RKO (cell line): ENCODE data around the gene RRAS2.

Experiments
- DNase-seq: peaks from one replicate; pipeline ENCODE4 v3.0.0-alpha.2; 2016; ENCODE audit warnings: low spot score

Gene RRAS2

DNA sequence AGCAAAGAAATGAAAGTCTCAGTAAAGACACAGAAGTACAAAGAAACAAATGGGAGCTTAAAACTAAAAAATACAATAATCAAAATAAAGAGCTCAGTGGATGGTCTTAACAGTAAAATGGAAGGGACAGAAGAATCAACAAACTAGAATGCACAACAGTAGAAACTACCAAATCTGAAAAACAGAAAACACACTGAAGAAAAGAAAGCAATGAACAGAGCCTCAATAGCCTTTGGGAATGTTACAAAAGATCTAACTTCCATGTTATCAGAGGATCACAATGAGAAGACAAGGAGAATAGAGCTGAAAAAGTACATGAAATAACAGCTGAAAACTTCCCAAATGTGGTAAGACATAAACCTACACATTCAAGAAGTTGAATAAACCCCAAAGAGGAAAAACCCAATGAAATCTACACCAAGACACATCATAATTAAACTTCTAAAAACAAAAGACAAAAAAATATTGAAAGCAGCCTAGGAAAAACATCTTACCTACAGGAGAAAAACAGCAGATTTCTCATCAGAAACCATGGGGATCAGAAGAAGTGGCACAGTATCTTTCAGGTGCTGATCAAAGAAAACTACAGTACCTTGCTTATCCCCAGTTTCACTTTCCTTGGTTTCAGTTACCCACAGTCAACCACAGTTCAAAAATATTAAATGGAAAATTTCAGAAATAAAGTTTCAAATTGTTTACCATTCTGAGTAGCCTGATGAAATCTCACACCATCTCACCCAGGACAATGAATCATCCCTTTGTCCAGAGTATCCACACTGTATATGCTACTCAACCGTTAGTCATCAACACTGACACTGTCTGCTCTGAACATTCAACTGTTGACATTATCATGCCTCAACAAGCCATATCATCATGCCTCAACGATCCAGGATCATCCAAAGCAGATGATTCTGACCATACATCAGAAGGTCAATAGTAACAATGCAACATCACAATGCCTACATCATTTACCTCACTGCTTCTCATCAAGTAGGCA is 22.2 kb downstream of the RRAS2 start:
- DNase-seq, result peak; percentile 98

DNA sequence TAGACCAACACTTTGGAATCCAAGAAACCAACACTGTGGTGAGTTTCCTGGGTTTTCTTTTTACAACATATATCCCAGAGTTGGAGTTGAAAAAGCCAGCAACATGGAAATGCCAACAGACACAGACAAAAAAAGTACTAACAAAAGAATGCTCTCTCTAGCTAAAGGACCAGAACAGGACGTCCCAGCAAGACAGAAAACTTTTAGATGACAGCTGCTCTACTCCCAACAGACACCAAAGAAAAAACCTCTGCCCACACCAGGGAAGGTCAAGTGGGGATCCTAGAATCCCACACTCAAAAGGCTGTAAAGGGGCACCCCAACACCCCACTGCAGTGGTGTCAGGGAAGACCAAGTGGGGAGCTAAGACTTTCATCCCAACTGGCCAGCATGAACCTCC is 23.3 kb downstream of the RRAS2 start:
- no peak for DNase-seq

DNA sequence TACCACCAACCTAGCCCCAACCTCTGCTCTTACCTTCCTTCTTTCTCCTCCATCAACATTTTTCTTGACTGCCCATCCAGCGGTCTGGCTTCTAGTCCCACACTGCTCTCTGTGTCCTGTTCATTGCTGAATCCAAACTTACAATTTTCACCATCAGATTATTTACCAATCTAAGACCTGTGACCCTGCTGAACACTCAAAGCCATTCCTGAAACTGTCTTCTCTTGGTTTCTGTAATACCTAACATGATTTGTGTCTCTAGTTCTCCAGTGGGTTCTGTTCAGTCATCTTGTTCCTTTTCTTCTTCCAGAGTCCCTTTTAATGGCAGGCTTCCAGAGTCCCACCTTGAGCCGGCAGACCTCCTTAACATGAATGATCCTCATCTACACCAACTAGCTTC is 24.1 kb downstream of the RRAS2 start:
- no peak for DNase-seq

DNA sequence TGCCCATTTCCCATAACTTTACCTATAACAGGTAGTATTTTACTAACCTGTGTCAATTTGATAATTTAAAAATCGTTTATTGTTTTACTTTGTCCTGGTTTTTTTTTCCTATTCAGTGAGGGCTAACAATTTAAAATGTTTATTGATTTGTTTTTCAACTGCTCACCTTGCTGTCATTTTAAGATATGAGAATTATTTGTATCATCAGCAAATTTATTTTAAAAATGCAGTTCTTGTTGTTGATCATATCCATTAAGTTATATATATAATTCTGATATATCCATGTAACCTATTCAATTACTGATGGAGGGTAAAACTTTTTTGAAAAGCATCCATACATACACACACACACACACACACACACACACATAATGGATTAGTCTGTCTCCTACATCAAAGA is 24.8 kb downstream of the RRAS2 start:
- DNase-seq, result no peak

DNA sequence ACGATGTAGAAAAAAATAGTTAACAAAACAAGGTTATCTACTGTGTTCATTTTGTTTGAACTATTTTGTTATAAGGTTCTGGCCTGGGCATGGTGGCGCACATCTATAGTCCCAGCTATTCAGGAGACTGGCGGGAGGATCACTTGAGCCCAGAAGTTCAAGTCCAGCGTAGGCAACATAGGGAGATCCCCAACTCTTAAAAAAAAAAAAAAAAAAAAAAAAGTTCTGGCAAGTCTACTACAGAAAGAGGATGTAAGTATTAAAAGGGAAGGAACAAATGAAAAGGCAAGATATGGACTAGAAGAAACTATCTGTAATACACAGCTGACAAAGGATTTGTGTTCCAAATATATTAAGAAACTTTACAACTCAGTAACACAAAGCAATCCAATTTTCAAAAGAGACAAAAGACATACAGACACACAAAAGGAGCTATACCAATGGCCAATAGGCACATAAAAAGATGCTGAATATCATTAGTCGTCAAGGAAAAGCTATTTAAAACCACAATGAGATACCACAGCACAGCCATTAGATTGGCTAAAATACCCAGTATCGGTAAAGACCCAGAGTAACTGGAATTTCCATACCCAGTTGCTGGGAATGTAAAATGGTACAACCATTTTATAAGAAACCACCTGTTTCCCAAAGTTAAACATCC is 27.4 kb downstream of the RRAS2 start:
- no peak for DNase-seq

DNA sequence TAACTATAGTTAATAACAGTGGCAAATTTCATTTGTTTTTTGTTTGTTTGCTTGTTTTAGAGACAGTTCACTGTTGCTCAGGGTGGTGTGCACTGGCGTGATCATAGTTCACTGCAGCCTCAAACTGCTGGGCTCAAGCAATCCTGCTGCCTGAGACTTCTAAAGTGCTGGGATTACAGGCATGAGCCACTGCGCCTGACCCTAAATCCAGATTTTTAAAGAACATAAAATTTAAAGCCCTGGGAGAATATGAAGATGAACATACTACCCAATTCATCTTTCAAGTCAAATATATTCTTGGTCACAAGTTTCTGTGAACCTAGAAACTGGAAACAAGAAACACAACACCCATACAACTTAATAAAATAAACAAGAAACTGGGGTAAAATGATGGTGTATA is 28.1 kb downstream of the RRAS2 start:
- DNase-seq, result no peak

DNA sequence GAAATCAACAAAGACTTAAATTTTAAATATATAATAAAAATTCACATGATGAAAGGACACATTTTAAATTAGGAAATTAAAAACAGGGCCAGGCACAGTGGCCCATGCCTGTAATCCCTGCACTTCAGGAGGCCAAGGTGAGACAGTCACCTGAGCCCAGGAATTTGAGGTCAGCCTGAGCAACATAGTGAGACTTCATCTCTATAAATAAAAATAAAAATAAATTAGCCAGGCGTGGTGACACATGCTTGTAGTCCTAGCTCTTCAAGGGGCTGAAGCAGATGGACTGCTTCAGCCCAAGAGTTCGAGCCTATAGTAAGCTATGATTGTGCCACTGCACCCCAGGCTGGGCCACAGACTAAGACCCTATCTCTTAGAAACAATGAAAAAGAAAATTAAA is 29.3 kb downstream of the RRAS2 start:
- DNase-seq, result no peak

DNA sequence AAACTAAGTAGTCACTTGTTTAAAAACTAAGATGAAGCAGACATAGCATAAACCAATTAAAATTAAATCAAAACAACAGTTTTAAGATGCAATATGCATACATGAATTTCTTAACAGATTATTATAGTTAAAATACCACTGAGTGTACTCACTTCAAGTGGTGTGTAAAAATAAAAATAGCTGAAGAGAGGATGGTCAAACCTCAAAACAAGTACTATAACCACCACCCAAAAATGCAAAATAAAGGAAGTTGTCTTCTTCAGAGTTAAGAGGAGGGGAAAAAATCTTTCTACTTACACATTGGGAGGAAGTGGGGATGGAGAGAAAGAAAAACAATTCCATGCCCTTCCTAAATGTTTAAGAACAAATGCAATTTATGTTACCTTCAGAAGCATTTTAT is 31.9 kb downstream of the RRAS2 start:
- no peak for DNase-seq

DNA sequence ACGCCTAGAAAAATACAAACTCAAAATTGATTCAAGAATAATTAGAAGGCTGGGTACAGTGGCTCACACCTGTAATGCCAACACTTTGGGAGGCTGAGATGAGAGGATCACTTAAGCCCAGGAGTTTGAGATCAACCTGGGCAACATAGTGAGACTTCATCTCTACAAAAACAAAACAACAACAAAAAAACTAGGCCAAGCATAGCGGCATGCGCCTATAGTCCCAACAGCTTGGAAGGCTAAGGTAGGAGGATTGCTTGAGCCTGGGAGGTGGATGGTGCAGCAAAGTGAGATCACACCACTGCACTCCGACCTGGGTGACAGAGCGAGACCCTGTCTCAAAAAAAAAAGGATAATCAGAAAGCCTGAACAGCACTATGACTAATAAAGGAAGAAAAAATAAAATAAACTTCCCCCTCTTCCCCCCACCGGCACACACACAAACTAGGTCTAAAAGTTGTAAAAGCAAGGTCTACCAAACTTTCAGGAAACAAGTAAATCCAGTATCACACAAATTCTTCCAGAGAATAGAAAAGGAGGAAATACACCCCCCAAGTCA is 35.8 kb downstream of the RRAS2 start:
- DNase-seq, result no peak

DNA sequence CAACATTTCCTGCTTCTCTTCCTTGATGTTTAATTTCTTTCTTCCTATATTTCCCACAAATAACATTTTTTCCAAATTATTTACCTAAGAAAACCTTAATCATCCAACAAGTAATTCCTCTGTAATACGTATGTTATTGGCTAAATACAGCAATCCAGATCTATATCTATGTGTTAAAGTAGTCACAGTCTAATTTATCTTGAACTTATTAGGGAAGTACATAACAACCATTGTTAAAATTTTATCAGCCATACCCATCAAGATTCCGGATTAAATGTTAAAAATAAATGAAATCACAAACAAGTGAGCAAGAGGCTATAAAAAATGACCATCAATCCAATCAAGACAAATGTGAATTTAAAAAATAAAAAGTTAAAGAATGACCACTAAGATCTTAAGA is 36.5 kb downstream of the RRAS2 start:
- no peak for DNase-seq

DNA sequence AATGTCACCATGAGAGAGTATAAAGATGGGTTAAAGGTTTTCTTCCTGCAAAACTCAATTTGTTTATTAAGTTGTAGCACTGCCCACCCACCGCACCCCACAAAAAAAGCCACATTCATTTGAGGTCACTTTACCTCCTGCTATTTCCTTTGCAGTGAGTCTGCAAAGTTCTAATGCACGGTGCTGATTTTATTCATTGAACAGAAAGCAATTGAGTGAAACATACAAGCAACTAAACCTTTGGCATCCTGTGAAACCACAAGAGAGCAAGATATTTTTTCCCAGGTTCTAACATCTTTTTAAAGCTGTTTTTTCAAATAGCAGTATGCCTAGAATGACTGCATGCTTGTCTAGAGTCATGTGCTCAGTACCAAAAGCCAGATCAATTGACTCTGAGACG is 39.0 kb downstream of the RRAS2 start:
- no peak for DNase-seq

DNA sequence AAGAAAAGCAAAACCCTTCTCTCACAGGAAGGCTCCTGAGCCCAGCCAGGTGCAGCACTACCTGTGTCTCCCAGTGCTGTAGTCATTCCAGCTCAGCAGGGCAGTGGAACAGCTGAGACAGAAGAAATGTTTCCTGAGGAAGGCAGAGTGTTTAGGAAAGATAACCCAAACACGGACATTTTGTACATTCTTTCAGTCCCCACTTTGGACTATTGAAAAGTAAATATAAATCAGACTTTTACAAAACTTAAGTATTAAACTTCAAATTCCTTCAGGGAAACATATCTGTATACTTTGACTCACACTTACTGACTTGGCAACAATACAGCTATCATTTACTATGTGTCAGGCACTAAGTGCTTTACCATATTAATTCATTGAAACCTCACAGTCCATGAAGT is 40.4 kb downstream of the RRAS2 start:
- DNase-seq, result no peak

DNA sequence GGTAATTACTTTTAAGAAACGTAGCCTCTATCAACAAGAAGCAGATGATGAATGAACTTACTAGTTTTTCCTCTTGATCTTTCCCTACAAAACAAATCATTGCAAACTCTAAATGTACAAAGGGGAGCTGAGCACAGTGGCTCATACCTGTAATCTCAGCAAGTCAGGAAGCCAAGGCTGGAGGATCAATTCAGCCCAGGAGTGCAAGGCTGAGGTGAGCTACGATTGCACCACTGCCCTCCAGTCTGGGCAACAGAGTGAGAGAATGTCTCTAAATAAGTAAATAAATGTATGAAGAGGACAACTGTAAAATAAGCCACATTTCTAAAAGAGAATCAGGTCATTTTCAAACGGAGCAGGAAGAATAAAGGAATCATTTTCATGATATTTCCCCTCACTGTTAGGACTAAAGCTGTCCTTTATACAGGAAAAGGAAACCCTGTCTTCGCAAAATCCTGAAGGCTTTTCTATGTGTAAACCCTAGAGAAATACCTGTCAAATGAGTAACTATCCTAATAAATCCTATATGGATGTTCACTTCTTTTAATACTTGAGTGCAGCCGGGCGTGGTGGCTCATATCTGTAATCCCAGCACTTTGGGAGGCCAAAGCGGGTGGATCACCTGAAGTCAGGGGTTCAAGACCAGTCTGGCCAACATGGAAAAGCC is 41.2 kb downstream of the RRAS2 start:
- DNase-seq, result no peak

DNA sequence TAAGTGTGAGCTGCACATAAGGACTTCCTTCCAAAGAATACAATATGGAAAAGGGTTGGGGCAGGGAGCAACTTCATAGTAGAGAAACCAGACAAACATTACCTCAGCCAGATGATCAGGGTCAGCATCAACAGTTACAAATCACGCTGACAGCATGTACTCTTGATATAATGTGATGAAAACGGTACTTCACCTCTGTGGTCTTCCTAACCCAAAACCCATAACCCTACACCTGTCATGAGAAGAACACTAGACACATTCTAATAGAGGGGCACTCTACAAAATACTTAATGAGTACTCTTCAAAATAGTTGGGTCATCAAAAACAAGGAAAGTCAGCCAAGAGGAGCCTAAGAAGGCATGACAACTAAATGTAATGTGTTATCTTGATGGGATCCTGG is 43.9 kb downstream of the RRAS2 start:
- no peak for DNase-seq

DNA sequence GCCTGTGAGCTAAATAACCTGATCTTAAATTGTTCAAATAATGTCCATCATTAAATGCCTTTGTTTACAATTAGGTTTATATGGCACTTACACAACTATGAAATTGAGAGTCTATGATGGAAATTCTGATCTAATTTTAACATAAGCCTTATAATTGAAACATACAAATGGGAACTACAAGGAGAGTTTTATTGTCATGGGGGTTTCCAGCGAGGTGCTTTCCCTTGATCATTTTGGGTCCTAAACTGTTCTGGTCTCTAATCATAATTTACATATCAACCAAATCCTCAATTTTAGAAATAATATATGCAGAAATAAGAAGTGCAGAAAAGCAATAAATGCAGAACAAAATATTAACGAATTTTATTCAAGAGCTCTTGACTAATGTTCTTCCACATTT is 44.9 kb downstream of the RRAS2 start:
- no peak for DNase-seq

DNA sequence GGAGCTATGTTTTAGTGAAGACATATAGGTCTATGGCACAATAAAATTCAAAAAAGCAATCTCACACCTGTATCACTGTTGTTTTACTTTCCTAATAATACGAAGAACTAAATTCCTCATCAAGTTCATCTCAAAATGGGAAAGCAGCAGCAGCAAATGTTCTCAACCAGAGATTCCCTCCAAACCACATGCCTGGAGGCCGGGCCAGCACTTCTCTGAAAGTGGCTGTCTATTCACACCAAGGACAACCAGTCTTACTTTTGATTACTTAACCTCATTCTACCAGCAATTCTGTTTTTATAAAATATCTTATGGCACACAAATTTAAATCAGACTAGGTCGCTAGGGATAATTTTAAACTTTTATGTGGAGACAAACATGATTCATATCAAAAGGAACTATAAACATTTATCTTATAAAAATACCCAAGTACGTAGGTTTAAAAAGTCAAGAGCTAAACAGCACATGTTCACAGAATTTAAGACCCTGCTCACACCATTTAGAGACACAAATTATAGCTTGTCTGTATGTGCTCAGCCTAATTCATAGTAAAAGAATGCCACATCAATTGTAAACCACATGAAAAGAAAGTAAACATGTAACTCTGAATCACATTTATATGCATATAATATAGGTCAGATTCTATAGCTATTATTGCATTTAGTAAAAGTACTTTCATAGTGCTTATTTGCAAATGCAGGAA is 46.1 kb downstream of the RRAS2 start:
- no peak for DNase-seq

DNA sequence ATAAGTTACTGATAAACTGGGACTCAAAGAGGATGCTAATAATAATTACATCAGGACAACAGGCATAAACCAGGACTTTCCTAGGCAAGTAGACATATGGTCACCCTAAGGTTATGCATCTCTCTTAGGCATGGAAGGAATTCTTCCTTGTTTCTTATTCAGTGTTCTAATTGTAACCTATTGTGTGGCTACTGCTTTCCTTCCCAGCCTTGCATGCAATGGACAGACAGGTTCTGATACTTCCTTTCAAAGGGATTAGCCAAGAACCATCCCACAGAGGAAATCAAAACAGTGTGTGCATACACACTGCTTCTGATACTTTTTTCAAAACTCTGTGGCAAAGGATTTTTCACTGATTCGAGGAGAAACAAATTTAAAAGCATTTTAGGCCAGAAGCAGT is 48.3 kb downstream of the RRAS2 start:
- no peak for DNase-seq

DNA sequence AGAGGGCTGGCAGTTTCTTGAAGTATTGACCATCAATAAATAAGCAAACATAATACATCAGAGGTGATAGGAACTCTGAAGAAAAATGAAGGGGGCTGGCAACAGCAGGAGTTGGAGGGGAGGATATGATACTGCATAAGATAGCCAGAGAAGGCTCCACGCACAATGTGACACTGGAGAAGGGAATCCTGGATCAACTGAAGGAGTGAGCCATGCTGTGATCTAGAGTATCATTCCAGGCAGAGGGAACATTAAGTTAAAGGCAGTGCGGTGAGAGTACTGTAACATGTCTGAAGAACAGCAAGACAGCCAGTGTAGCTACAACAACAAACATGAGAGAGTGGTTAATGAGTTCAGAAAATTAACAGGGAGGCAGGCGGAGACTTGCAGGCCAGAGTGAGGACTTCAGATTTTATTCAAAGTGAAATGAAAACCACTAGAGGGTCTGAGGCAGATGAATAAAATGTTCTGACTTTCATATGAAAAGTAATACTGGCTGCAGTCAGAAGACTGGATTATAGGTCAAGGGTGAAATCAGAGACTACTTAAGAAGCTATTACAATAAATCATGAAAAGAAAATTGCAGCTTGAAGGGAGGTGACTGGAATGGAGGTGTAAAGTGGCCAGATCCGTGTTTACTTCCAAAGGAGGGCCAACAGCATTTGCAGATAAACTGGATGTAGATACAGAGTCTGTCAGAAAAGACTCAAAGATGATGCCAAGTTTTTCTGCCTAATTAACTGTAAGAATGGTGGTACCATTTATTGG is 49.4 kb downstream of the RRAS2 start:
- no peak for DNase-seq

DNA sequence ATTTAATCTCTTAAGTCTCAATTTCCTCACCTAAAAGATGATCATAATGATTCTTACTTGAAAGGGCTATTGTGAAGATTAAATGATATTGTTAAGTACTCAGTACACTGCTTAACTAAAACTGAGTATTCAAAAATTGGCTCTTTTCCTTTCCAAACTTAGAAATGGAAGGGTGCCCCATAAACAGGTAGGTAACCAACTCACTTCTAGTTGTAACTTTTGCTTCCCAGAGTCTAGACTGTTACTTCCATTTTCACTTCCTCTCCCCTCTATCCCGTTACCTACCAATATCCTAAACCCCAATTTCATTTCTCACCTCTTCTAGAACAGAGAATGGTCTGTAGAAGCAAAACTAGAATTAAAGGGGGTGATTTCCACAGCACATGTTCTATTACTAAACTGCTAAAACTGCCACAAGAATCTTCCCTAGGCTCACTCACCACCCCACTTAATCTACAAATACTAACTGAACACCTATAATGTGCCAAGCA is 50.0 kb downstream of the RRAS2 start:
- DNase-seq, result no peak

DNA sequence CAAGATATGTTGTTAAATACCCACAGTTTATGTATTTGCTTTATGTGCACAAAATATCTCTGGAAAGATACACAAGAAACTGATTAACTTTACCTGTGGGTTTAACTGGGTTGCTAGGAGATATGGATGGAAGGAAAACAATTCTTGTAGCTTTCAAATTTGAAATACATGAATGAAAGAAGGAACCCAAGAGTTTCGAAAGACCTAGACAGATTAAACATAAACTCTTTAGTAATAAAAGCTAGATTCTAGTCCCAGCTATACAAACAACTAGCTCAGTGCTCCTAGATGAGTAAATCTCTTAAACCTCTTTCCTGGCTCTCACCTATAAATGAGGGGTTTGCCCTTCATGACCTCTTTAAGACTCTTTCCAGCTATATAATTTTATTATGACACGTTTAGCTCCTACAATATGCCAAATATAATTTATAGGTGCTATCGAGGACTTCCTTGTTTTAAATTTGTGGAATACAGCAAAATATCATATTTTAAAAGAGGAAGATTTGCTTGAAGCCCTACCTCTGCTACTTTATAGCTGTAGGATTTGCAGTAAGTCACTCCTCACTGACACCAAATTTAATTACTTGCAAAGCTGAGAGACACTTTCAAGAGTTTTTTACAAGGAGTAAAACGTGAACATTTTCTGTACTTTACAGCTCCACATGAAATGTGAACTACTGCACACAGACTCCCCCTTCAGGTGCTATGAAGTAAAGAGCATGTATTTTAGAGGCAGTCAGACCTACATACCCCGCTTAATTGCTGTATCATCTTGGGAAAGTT is 50.7 kb downstream of the RRAS2 start:
- DNase-seq, result peak; percentile 65
